Endothelial cell of umbilical vein (primary cell): ENCODE results near the gene NFXL1. TPM values are rescaled to one million over a fixed set of nuclear protein-coding genes. Genes with fewer than 3 reads are reported as not detected.

Experiments
- BruUV-seq: library from RNA; stranded (reverse); fragments of 400-500 nt; replicated peaks from 2 replicates; lab custom pipeline; 2021; lab: Mats Ljungman, UMichigan
- CTCF ChIA-PET: fragments of 300-600, 350-600 bp; sonication (Branson Sonifier 250); formaldehyde crosslinking; loops from one replicate; lab custom pipeline; 2021; ENCODE audit warnings: antibody characterized with exemption, inconsistent platforms; lab: Charles Lee
- POLR2A ChIA-PET: fragments of 300-600, 350-600 bp; sonication (Branson Sonifier 250); formaldehyde crosslinking; loops from one replicate; lab custom pipeline; 2021; ENCODE audit warnings: antibody characterized with exemption, inconsistent platforms; lab: Charles Lee
- DNase-seq: peaks from one replicate; pipeline ENCODE4 v3.0.0-alpha.2; 2011; ENCODE audit warnings: low read depth, low spot score
- FAIRE-seq: peaks from 2 replicates; lab custom pipeline; 2011; peaks lifted over from hg19 to GRCh38; lab: Jason Lieb, UNC
- H2AFZ ChIP-seq: 2 replicates; pipeline ENCODE4 v1.6.0; 2012; ENCODE audit warnings: low read depth, low read length, control low read depth, inconsistent platforms
- H3K27ac ChIP-seq: 2 replicates; pipeline ENCODE4 v1.5.1; 2011; ENCODE audit warnings: low read depth, mild to moderate bottlenecking, control low read depth, low read length, moderate library complexity; ENCODE audit not compliant: insufficient read depth
- H3K27me3 ChIP-seq, 2 experiments: 2 replicates each; pipeline versions ENCODE4 v1.6.0 to v1.6.1; 2011; ENCODE audit warnings: low read length in 2 of 2, mixed read lengths in 1 of 2; ENCODE audit not compliant: control insufficient read depth in 2 of 2, insufficient read depth in 2 of 2
- H3K36me3 ChIP-seq, 2 experiments: 2 replicates in 1 of 2; 3 replicates in 1 of 2; pipeline ENCODE4 v1.5.1; 2011; ENCODE audit warnings: low read length in 2 of 2, mild to moderate bottlenecking in 1 of 2, moderate library complexity in 1 of 2; ENCODE audit not compliant: control insufficient read depth in 2 of 2, insufficient read depth in 2 of 2; ENCODE audit errors: extremely low read depth in 1 of 2
- H3K4me1 ChIP-seq: 3 replicates; pipeline ENCODE4 v1.5.1; 2011; ENCODE audit warnings: mild to moderate bottlenecking, low read length; ENCODE audit not compliant: control insufficient read depth, insufficient read depth; ENCODE audit errors: extremely low read depth
- H3K4me2 ChIP-seq: 2 replicates; pipeline ENCODE4 v1.6.1; 2011; ENCODE audit warnings: low read length, control low read depth, mixed read lengths; ENCODE audit not compliant: insufficient read depth
- H3K4me3 ChIP-seq, 3 experiments: fragments of 200-600 bp in 1 of 3; sonication (generic), shearing (Covaris generic) in 1 of 3; replicated peaks in 1 of 3; 2 replicates each; pipeline ENCODE4 v1.5.1; 2011 to 2016; ENCODE audit warnings: control low read depth in 3 of 3, low read length in 3 of 3, mild to moderate bottlenecking in 2 of 3, inconsistent platforms in 1 of 3, low read depth in 1 of 3, moderate library complexity in 1 of 3; ENCODE audit not compliant: insufficient read depth in 1 of 3
- H3K79me2 ChIP-seq: 2 replicates; pipeline ENCODE4 v1.6.0; 2012; ENCODE audit warnings: low read length, inconsistent platforms; ENCODE audit not compliant: control insufficient read depth, insufficient read depth
- H3K9ac ChIP-seq: replicated peaks from 2 replicates; pipeline ENCODE3; 2011; ENCODE audit warnings: low read length, control low read depth; ENCODE audit not compliant: insufficient read depth; ENCODE audit errors: extremely low read depth
- H3K9me1 ChIP-seq: replicated peaks from 3 replicates; pipeline ENCODE4 v1.6.0; 2011; ENCODE audit warnings: mild to moderate bottlenecking, low read length; ENCODE audit not compliant: control insufficient read depth, insufficient read depth; ENCODE audit errors: extremely low read depth
- H3K9me3 ChIP-seq: replicated peaks from 2 replicates; pipeline ENCODE4 v1.5.1; 2012; ENCODE audit warnings: low read length, inconsistent platforms; ENCODE audit not compliant: control insufficient read depth, insufficient read depth
- H4K20me1 ChIP-seq: replicated peaks from 2 replicates; pipeline ENCODE3; 2011; ENCODE audit warnings: mild to moderate bottlenecking, low read length; ENCODE audit not compliant: control insufficient read depth, insufficient read depth; ENCODE audit errors: extremely low read depth
- EZH2 ChIP-seq: IDR thresholded peaks from 2 replicates; pipeline ENCODE4 v1.6.1; 2012; ENCODE audit warnings: borderline replicate concordance, low read depth, mild to moderate bottlenecking, moderate library complexity, low read length, inconsistent platforms; ENCODE audit not compliant: severe bottlenecking
- FOS ChIP-seq: IDR thresholded peaks from 2 replicates; pipeline ENCODE4 v1.6.1; 2011; ENCODE audit warnings: mild to moderate bottlenecking, low read length, moderate library complexity, borderline replicate concordance; ENCODE audit not compliant: insufficient read depth
- GATA2 ChIP-seq: IDR thresholded peaks from 2 replicates; pipeline ENCODE4 v1.7.0; 2011; ENCODE audit warnings: low read depth, mild to moderate bottlenecking, moderate library complexity, mixed read lengths, low read length; ENCODE audit not compliant: insufficient read length, insufficient read depth
- JUN ChIP-seq: IDR thresholded peaks from 2 replicates; pipeline ENCODE4 v1.6.1; 2011; ENCODE audit warnings: borderline replicate concordance, low read depth; ENCODE audit not compliant: insufficient read length, insufficient read depth
- MYC ChIP-seq: IDR thresholded peaks from one replicate; pipeline ENCODE4 v1.6.1; 2011; ENCODE audit warnings: mild to moderate bottlenecking, low read depth, low read length
- POLR2A ChIP-seq: IDR thresholded peaks from 2 replicates; pipeline ENCODE4 v1.6.1; 2012; ENCODE audit warnings: low read depth, mild to moderate bottlenecking, control low read depth, low read length
- POLR2AphosphoS5 ChIP-seq: IDR thresholded peaks from 2 replicates; pipeline ENCODE4 v1.6.1; 2012; ENCODE audit warnings: low read depth, mild to moderate bottlenecking, control low read depth, low read length, moderate library complexity; ENCODE audit not compliant: insufficient read depth
- dilution Hi-C: fragments of 300-500 bp; cut with MboI; formaldehyde crosslinking; loops from one replicate; pipeline ENCODE4 v1.15.0; 2019; ENCODE audit warnings: low sequenced_read_pairs; ENCODE audit not compliant: extremely low pct_ligation_motif_present
- intact Hi-C: fragments of 100-400 bp; cut with micrococcal nuclease; formaldehyde crosslinking; loops from one replicate; pipeline ENCODE4 v1.10.0; 2022
- polyA plus RNA-seq, 4 experiments: library from polyadenylated mRNA; depleted of rRNA in 3 of 4; stranded (reverse) in 3 of 4; unstranded in 1 of 4; fragments of >200 nt; gene quantifications; 2 replicates each; pipeline versions ENCODE4 v1.2.1 to v1.2.3, GENCODE V29; 2011 to 2012; ENCODE audit warnings: missing spikeins in 1 of 4
- total RNA-seq: library from RNA; stranded (reverse); gene quantifications from 2 replicates; pipeline ENCODE4 v1.2.3, GENCODE V29; 2021
- TF ChIP-seq, protein P1 (sequence below): IDR thresholded peaks from 2 replicates; pipeline ENCODE4 v1.6.1; 2011; ENCODE audit not compliant: insufficient read depth, insufficient read length
- TF ChIP-seq, protein P2 (sequence below), 2 donors: IDR thresholded peaks; 1 replicate in 1 of 2; 2 replicates in 1 of 2; pipeline ENCODE4 v1.5.1; 2011; ENCODE audit warnings: low read length in 2 of 2, mild to moderate bottlenecking in 2 of 2, moderate library complexity in 2 of 2, control low read depth in 1 of 2, inconsistent platforms in 1 of 2, low read depth in 1 of 2; ENCODE audit not compliant: insufficient read depth in 1 of 2; ENCODE audit errors: extremely low read depth in 1 of 2

NFXL1 gene
- total and polyA plus RNA-seq, 2 donors (not counting 3 experiments of a cell fraction or from before 2014, with no cell fraction given): 5.1 to 14.6 TPM

DNA sequence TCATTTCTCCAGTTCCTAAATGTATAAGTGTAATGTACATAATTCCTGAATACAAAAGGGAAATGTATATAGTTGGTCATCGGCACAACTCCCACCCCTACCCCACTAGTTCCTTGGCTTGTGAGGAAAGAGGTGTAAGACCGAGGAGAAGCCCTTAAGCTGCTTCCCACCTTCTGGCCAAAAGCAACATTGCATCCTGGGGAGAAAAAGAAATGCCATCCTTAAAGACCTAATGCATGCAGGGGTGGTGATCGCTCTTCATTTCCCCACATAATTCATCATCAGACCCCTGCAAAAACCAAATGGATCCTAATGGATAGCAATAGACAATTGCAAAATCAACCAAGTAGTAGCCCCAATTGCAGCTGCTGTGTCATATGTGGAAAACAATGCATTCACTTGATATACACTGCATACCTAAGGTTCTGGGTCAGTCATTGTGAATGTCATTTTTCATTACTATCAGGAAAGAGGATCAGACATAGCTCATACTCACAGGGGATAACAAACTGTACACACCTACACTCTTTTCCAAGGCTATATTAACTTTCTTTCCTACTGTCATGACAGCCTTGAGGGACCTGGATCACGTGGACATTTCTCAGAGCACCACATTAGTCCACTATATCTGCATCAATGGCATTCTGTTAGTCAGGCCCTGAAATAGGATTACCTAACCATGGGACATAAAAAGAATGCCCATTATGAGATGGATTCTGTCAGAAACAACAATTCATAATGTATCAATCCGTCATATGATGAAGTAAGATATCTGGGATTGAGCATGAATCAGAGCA, 31.7 kb upstream of the NFXL1 start:
- TF ChIP-seq EZH2 (no peak), MYC (no peak), GATA2 (no peak), POLR2A (no peak), FOS (no peak), POLR2AphosphoS5 (no peak), JUN (no peak)
- TF ChIP-seq, protein P1, sequence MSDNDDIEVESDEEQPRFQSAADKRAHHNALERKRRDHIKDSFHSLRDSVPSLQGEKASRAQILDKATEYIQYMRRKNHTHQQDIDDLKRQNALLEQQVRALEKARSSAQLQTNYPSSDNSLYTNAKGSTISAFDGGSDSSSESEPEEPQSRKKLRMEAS: no peak
- TF ChIP-seq, protein P2, sequence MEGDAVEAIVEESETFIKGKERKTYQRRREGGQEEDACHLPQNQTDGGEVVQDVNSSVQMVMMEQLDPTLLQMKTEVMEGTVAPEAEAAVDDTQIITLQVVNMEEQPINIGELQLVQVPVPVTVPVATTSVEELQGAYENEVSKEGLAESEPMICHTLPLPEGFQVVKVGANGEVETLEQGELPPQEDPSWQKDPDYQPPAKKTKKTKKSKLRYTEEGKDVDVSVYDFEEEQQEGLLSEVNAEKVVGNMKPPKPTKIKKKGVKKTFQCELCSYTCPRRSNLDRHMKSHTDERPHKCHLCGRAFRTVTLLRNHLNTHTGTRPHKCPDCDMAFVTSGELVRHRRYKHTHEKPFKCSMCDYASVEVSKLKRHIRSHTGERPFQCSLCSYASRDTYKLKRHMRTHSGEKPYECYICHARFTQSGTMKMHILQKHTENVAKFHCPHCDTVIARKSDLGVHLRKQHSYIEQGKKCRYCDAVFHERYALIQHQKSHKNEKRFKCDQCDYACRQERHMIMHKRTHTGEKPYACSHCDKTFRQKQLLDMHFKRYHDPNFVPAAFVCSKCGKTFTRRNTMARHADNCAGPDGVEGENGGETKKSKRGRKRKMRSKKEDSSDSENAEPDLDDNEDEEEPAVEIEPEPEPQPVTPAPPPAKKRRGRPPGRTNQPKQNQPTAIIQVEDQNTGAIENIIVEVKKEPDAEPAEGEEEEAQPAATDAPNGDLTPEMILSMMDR (IDR thresholded peaks at IDR 0.05; ENCODE audit: extremely low read depth in 1 of 2, insufficient read depth in 1 of 2, low read depth in 1 of 2, low read length in 2 of 2): no peak
- no peaks in the 10 kb centered on the region for H3K36me3 ChIP-seq
- H3K9me1 ChIP-seq: no peaks in the 10 kb centered on the region
- no peak overlapping the region for H3K4me3 ChIP-seq
- no peak overlapping the region for H2AFZ ChIP-seq
- H3K4me2 ChIP-seq: no peak overlapping the region
- POLR2A ChIA-PET: no interaction called here
- FAIRE-seq: no peak
- dilution Hi-C loops (no loop called here), intact Hi-C loops (no loop called here)
- BruUV-seq: no TSS peak
- no peaks in the 10 kb centered on the region for H4K20me1 ChIP-seq
- H3K79me2 ChIP-seq: no peaks in the 10 kb centered on the region
- DNase-seq: no peak
- no peak overlapping the region for H3K9ac ChIP-seq
- CTCF ChIA-PET: interaction anchor here (0.8 to 1.6 kb wide), 2 partner anchors 12 to 141 kb away, joined by 3 to 4 read pairs; no protein-coding TSS in a partner anchor
- no peaks in the 10 kb centered on the region for H3K4me1 ChIP-seq
- no peaks in the 10 kb centered on the region for H3K9me3 ChIP-seq
- H3K27me3 ChIP-seq: peaks cover 3% of the 10 kb centered on the region in 2 experiments
- no peak overlapping the region for H3K27ac ChIP-seq
